GM19463 (cell line): Measurements from ENCODE around the gene MTUS2.
"Not testable (repeated sequence)": the region's sequence is repeated elsewhere in the genome, so short reads cannot be mapped to it uniquely, and the experiment has no call there.

ENCODE experiments used
- ATAC-seq: cut with Tn5 transposase; IDR thresholded peaks from one replicate; pipeline ENCODE4 v1.9.1; 2021; ENCODE audit warnings: mild to moderate bottlenecking, moderate library complexity; ENCODE audit not compliant: unreplicated experiment

Gene MTUS2

DNA sequence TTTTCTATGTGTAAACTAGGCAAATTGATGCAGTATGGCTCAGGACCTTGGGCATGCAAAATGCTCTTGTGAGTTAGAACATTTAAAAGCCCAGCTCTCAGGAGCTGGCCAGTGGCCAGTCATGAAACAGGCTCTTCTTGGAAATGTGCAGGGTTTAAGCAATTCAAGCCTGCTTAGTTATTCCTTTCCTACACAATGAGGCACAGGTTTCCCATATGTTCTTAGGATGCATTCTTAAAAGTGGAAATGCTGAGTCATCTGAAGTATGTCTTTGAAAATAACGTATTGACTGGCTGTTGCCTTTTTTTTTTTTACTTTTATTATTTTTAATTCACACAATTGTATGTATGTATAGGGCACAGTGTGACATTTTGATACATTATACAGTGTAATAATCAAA is 474.7 kb downstream of the MTUS2 start:
- no peak for ATAC-seq

GRCh38 chr13:29301027-29301426 is 480.9 kb downstream of the MTUS2 start:
- no peak for ATAC-seq

DNA sequence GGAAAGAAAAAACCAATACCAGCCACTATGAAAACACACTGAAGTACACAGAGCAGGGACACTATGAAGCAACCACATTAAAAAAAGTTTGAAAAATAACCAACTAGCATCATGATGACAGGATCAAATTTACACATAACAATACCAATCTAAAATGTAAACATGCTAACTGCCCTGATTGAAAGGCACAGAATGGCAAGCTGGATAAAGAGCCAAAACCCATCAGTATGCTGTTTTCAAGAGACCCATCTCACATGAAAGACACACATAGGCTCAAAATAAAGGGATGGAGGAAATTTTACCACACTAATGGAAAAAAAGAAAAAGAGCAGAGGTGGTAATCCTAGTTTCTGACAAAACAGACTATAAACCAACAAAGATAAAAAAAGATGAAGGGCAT is 484.0 kb downstream of the MTUS2 start:
- ATAC-seq, result no peak

DNA sequence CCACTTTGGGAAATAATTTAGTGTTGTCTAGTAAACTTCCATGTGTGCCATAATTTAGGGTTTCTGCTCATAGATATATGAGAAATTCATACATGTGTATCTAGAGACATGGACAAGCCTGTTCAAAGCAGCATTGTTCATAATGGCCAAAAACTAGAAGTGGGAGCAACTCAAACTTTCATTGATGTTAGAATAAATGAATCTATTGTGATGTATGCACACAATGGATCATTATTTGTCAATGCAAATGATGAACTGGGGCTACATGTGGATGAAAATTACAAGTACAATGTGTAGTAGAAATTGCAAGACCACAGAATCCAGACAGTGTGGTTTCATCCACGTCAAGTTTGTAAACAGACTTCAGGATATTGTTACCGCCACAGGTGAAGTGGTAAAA is 490.7 kb downstream of the MTUS2 start:
- no peak for ATAC-seq

GRCh38 chr13:29315847-29316246 is 495.7 kb downstream of the MTUS2 start:
- ATAC-seq, result no peak

- ATAC-seq, result no peak
Measured at GRCh38 chr13:29317828-29318227, 497.7 kb downstream of the MTUS2 start.

- no peak for ATAC-seq
Measured at GRCh38 chr13:29318741-29319140, 498.6 kb downstream of the MTUS2 start.

GRCh38 chr13:29319451-29319850 is 499.3 kb downstream of the MTUS2 start:
- no peak for ATAC-seq

GRCh38 chr13:29323954-29324353 is 503.8 kb downstream of the MTUS2 start:
- no peak for ATAC-seq

GRCh38 chr13:29324601-29325000 is 504.5 kb downstream of the MTUS2 start:
- ATAC-seq, result no peak

GRCh38 chr13:29328501-29328900 is 508.4 kb downstream of the MTUS2 start:
- no peak for ATAC-seq

- no peak for ATAC-seq
Measured at GRCh38 chr13:29336356-29336755, 516.2 kb downstream of the MTUS2 start.

DNA sequence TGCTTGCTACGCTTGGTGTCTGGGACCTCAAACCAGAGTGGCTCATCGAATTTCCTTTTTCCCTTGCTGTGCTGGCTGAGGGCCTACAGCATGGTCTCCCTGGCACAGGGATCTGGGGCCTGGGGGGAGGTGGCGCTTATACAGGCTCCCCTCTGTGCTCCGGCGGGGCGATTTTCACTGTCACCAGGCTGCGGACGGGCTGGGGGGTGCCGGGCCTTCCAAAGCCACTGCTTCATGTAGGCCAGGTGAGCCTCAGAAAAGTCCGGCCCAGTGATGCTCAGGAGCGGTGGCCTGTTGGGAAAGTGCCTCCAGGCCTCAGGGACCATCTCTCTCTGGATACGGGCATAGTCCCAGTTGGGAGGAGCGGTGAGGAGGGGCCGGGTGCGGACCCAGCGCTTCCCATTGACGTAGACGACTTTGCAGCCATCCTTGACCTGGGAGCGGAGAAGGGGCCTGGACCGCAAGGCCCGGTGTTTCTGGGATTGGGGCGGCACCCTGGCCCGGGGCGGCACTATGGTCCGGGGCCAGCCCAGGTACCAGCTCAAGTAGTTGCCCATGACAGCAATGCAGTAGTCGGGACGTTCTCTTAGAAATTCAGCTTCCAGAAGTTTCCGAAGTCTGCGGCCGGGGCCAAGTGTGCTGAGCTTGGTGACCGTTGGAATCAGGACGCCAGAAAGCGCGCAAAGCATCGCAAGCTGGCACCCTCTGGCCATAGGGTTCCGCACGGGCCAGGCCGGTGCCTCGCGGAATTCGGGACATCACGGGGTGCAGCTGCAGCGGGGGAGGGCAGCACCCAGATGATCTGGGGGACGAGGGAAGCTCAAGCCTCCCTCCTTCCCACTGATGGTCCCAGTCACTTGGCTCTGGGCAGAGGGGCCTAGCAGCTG is 519.5 kb downstream of the MTUS2 start:
- no peak for ATAC-seq

DNA sequence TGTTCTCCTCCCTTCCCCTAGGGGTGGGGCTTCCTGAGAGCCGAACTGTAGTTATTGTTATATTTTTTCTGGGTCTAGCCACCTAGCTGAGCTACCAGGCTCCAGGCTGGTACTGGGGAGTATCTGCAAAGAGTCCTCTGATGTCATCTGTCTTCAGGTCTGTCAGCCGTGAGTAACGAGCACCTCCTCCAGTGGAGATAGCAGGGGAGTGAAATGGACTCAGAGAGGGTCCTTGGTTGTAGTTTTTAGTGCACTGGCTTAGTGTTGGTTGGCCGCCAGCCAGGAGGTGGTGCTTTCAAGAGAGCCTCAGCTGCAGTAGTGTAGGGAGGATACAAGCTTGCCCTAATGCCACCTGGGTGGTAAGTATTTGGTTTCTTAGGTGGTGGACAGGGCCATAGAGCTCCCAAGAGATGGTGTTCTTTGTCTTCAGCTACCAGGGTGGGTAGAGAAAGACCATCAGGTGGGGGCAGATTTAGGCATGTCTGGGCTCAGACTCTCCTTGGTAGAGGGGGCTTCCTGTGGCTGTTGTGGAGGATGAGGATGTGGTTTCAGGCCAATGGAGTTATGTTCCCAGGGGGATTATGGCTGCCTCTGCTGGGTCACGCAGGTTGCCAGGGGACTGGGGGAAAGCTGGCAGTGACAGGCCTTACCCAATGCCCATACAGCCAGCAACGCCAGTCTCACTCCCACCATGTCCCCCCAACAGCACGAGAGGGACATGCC is 525.9 kb downstream of the MTUS2 start:
- ATAC-seq, result not testable (repeated sequence)

GRCh38 chr13:29355029-29355428 is 534.9 kb downstream of the MTUS2 start:
- ATAC-seq, result no peak

- ATAC-seq, result no peak
Measured at GRCh38 chr13:29359181-29359580, 539.0 kb downstream of the MTUS2 start.

GRCh38 chr13:29361716-29362115 is 541.6 kb downstream of the MTUS2 start:
- no peak for ATAC-seq

DNA sequence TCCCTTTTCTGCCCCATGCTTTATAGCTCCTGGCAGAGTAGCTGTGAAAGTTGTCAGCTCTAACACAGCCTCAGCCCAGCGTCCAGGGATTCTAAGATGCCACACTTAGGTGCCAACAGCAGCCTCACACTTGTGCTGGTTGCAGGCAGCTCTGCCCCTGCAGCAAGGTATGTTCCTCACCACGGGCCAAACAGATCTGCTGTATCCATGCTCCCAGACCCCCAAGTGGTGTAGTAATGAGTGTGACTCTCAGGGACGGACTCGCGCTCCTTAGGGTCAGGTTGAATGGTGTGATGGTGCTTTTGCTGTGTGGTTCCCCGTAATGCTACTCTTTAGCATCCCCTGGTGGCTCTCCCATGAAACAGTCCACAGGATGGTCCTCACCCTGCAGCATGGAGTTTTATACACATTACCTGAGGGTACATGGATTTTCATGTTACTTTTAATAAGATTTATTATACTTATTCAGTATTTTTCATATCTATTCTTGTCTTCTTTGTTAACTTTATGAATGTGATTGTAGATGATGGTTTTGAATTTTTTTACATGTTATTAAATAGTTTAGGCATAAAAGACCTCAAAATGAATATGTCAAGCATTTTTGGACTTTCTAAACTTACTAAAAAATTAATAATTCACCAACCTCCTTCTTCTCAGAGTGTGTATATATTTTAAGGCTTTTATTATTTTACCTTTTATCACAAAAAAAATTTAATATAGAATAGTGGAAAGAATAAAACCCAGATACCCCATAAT is 542.9 kb downstream of the MTUS2 start:
- ATAC-seq, result peak; percentile 95

DNA sequence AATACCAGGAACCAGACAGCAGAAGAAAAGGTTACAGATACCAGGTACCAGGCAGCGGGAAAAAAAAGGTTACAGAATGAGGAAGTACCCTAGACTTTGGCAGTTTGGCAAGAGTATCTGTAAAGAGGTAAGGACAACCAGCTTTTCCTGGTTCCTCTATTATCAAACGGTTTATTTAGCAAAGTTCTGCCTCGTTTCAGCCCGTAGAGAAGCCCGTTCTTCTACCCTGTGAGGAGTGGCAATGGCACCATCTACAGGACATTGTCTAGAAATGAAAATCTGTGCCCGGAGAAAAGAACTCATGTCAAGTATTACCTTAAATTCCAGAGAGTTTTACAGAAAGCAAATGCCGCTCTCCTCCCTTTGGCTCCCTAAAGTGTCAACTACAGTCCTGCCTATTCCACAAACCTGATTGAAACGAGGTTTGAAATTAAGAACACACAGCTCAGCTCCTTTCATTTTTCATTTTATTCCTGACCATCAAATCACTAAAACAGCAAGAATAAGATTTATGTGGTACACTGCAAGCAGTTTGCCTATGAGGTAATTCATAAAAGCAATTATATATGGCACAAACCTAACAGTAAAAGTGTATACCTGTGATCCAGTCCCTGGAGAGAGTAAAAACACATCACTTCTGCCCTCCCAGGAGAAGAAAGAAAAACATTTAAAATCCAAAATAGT is 549.1 kb downstream of the MTUS2 start:
- ATAC-seq, result no peak

DNA sequence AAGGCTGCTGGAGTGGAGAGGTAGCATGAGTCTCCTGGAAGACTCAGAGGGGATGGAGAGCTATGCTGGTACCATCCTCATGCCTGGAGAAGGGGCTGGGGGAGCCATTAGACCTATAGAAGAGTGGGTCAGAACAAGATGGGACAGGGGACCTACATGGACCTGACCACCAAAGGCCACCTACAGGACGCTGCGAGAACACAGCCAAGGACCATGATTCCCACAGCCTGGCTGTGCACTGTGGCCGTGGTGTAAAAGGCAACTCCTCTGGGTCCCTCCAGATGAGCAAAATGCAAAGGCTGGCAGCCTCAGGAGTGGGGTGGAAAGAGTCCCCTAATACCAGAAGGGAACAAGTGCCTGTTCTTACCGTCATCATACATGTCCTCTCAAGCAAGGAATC is 559.1 kb downstream of the MTUS2 start:
- no peak for ATAC-seq

- no peak for ATAC-seq
Measured at GRCh38 chr13:29379865-29380264, 559.7 kb downstream of the MTUS2 start.
